Thyroid gland (tissue), 4 donors: ENCODE results near the gene MAST4.

ENCODE experiments used
- CTCF ChIP-seq, 6 experiments: fragments of 200-600 bp in 3 of 6; fragments of 450-650 bp in 3 of 6; sonication (generic) in 3 of 6; IDR thresholded peaks; one replicate each; pipeline ENCODE4 v1.5.1; 2016 to 2019; ENCODE audit warnings: antibody characterized with exemption in 6 of 6, mild to moderate bottlenecking in 2 of 6, inconsistent platforms in 1 of 6, moderate library complexity in 1 of 6
- POLR2A ChIP-seq, 2 donors: fragments of 450-650 bp; IDR thresholded peaks; one replicate each; pipeline ENCODE4 v1.6.1; 2017; ENCODE audit warnings: antibody characterized with exemption in 2 of 2, mild to moderate bottlenecking in 2 of 2, moderate library complexity in 1 of 2

DNA sequence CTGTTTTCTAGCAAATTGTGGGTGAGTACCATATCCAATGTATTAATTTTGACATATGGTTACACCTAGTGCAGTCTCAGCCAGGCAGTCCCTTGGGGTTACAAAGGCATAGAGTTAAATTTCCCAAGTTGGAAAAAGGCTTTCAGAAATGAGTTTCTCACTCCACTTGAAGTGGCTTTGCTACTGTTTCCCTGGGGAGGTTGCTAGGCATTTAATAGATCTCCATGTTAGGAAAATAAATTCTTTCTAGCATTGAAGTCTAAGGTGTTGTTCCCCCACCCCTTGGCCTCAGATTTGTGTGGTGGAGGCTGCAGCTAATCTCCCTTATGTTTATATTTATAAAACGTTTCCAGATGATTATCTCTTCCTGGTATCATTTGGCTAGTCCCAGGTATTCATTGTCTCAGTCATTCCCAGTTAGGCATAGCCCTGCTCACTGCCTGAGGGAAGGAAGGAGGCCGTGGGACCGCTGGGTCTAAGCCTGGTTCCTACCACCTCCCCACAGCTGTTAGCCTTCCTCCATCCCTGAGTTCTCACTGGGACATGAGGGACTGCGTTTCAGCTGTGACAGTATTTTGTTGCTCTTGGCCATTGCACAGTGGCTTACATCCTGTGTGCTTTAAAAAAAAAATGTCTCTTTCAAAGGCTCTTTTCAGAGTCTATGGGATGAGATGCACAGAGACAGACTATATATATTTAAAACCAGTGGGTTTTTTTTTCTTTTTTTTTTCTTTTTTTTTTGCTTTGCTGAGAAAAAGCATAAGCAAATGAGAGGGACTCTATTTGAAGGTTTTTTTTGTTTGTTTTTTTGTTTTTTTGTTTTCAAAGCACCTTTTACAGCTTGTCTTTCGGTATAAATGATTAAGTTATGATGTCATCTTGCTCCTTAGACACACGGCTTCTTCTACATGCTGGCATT, 121.5 kb downstream of the MAST4 start:
- TF ChIP-seq CTCF (IDR thresholded peaks at IDR 0.05) (no peak), POLR2A (IDR thresholded peaks at IDR 0.05) (no peak)
